Measurements from ENCODE around the gene EMC1. TPM values are rescaled to one million over a fixed set of nuclear protein-coding genes. Genes with fewer than 3 reads are reported as not detected.

Gene EMC1
- polyA plus RNA-seq (2011; rRNA removed) (32.2 and 40.2 TPM in 2 replicates), polyA plus RNA-seq (2017; fragmentation: RNase III; extraction: RNeasy Plus Mini Kit Qiagen cat#74134 plus additional on column Dnase treatment) (23.8 to 28.8 TPM (median 25.8 TPM) in 3 replicates), polyA minus RNA-seq (2011; rRNA and poly(A)+ RNA removed) (55.1 and 64.4 TPM in 2 replicates)
- polyA plus RNA-seq (2012; cell fraction: cytosol; rRNA removed): 41.4 and 43.6 TPM in 2 replicates
- polyA plus RNA-seq (2012; cell fraction: nucleus; rRNA removed): 151 and 182 TPM in 2 replicates

DNA sequence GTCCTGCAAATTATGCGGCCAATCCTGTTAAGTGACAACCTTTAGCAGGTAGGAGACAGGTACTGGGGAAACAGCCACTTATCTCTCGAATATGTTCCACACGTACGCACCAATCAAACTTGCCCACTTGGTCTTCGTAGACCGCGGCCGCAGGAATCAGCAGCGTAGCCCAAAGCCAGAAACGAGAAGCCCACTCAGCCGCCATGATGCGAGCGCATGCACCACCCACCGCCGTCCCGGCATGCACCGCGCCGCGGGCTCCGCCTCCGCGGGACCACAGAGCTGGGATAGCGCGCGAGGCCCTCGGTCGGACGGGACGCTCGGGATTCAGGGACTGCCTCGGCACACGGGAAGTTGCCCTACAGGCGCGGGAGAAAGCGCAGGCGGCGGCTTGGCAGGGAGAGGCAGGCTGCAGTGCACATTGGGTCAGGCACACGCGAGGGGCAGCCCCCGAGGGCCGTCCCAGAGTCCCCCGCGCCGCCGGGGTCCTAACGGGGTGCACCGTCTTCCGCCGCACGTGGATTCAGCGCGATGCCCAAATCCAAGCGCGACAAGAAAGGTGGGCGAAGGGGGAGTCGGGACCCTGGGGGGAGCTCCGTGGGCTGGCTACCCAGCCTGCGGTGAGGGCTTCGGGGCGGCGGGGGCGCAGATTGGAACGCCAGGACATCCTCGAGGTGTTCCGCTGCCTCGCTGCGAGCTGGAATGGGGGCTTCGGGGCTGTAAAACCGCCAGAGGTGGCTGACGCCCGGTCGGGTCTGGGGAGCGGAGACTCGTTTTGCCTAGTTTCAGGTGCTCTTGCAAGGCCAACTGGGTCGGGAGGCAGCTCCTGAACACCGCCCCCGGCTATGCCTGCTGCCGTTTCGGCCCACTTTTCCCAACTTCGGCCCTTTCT, at the start of gene EMC1, which contains the start of gene MRTO4:
EMC1 (minus strand) TSS at position 220 of the 892 bp plus-strand sequence; CDS start at position 205, 15 bp downstream.
MRTO4 (plus strand) TSS at position 501 of the 892 bp plus-strand sequence; CDS start at position 532, 31 bp downstream.
- Histone ChIP-seq H3K4me1 (peaks cover 25% of the 10 kb centered on the region; the same call in 2 of the 3 replicates), H3K4me3 (peak within 1 kb of the TSS; percentile 96), H3K27ac (peak within 1 kb of the TSS; percentile 91 to 99), H3K9me3 (no peaks in the 10 kb centered on the region), H3K4me2 (peak within 1 kb of the TSS; percentile 82)
- DNase-seq (ENCODE audit: low read depth in 1 of 2, low spot score in 1 of 2) (peak; percentile 76), FAIRE-seq (no peak), ATAC-seq (peak; percentile 95 to 96)
- ChIA-PET CTCF (interaction anchor here (1.0 to 2.1 kb wide), 4 partner anchors 11 to 401 kb away, joined by 3 to 9 read pairs (median 3); no protein-coding TSS in a partner anchor), POLR2A (interaction anchor here (0.6 to 1.0 kb wide), 5 partner anchors 9 to 295 kb away, joined by 3 to 5 read pairs (median 3); partner anchors contain the start of gene IFFO2)
- WGBS (ENCODE audit: missing lambda C conversion rate): 2% methylated on average over 24 of the region's 81 CpGs
- TF ChIP-seq HOXB13 (CRISPR knock-in tag; IDR thresholded peaks at IDR 0.05; ENCODE audit: low read depth) (0 out of 2 replicates have a peak, but pooled peaks have one; percentile 59), CHD2 (IDR thresholded peaks at IDR 0.05; ENCODE audit: low read length, partially characterized antibody) (peak; percentile 20), FOXS1 (CRISPR knock-in tag; IDR thresholded peaks at IDR 0.05) (peak; percentile 41; the same call in 1 of the 2 replicates), PHF8 (IDR thresholded peaks at IDR 0.05; ENCODE audit: borderline replicate concordance, low read depth) (peak; percentile 39; the same call in 1 of the 2 replicates), RCOR1 (IDR thresholded peaks at IDR 0.05; ENCODE audit: low read depth, low read length) (no peak), CEBPB (IDR thresholded peaks at IDR 0.05) (no peak), GATA3 (IDR thresholded peaks at IDR 0.05; ENCODE audit: borderline replicate concordance) (no peak), KDM5A (IDR thresholded peaks at IDR 0.05) (peak; percentile 94), EHF (CRISPR knock-in tag; IDR thresholded peaks at IDR 0.05) (0 out of 2 replicates have a peak, but pooled peaks have one; percentile 53), ELK1 (IDR thresholded peaks at IDR 0.05; ENCODE audit: low read depth, low read length) (no peak), MYC (IDR thresholded peaks at IDR 0.05; ENCODE audit: borderline replicate concordance, low read length) (peak; percentile 81), JUN (IDR thresholded peaks at IDR 0.05) (peak; percentile 72 to 94), POLR2A (IDR thresholded peaks at IDR 0.05; ENCODE audit: low read length) (peak; percentile 63), HOXB5 (CRISPR knock-in tag; IDR thresholded peaks at IDR 0.05) (peak; percentile 79; the same call in 1 of the 2 replicates), RARB (CRISPR knock-in tag; IDR thresholded peaks at IDR 0.05) (no peak)
- TF ChIP-seq, protein P1, sequence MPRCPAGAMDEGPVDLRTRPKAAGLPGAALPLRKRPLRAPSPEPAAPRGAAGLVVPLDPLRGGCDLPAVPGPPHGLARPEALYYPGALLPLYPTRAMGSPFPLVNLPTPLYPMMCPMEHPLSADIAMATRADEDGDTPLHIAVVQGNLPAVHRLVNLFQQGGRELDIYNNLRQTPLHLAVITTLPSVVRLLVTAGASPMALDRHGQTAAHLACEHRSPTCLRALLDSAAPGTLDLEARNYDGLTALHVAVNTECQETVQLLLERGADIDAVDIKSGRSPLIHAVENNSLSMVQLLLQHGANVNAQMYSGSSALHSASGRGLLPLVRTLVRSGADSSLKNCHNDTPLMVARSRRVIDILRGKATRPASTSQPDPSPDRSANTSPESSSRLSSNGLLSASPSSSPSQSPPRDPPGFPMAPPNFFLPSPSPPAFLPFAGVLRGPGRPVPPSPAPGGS (IDR thresholded peaks at IDR 0.05): peak; percentile 46; the same call in 1 of the 3 replicates
- TF ChIP-seq, protein P2, sequence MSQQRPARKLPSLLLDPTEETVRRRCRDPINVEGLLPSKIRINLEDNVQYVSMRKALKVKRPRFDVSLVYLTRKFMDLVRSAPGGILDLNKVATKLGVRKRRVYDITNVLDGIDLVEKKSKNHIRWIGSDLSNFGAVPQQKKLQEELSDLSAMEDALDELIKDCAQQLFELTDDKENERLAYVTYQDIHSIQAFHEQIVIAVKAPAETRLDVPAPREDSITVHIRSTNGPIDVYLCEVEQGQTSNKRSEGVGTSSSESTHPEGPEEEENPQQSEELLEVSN (IDR thresholded peaks at IDR 0.05; ENCODE audit: borderline replicate concordance, low read depth): peak; percentile 79; the same call in 1 of the 2 replicates
- TF ChIP-seq, protein P3, sequence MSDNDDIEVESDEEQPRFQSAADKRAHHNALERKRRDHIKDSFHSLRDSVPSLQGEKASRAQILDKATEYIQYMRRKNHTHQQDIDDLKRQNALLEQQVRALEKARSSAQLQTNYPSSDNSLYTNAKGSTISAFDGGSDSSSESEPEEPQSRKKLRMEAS (IDR thresholded peaks at IDR 0.05): peak; percentile 99
- TF ChIP-seq, protein P4, sequence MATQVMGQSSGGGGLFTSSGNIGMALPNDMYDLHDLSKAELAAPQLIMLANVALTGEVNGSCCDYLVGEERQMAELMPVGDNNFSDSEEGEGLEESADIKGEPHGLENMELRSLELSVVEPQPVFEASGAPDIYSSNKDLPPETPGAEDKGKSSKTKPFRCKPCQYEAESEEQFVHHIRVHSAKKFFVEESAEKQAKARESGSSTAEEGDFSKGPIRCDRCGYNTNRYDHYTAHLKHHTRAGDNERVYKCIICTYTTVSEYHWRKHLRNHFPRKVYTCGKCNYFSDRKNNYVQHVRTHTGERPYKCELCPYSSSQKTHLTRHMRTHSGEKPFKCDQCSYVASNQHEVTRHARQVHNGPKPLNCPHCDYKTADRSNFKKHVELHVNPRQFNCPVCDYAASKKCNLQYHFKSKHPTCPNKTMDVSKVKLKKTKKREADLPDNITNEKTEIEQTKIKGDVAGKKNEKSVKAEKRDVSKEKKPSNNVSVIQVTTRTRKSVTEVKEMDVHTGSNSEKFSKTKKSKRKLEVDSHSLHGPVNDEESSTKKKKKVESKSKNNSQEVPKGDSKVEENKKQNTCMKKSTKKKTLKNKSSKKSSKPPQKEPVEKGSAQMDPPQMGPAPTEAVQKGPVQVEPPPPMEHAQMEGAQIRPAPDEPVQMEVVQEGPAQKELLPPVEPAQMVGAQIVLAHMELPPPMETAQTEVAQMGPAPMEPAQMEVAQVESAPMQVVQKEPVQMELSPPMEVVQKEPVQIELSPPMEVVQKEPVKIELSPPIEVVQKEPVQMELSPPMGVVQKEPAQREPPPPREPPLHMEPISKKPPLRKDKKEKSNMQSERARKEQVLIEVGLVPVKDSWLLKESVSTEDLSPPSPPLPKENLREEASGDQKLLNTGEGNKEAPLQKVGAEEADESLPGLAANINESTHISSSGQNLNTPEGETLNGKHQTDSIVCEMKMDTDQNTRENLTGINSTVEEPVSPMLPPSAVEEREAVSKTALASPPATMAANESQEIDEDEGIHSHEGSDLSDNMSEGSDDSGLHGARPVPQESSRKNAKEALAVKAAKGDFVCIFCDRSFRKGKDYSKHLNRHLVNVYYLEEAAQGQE (IDR thresholded peaks at IDR 0.05): peak; percentile 43; the same call in 1 of the 2 replicates

Data from A549 (cell line).